Keratinocyte (primary cell): ENCODE measurements around the gene PIP4K2A. TPM values are rescaled to one million over a fixed set of nuclear protein-coding genes. Genes with fewer than 3 reads are reported as not detected.

Experiments used
- DNase-seq: peaks from one replicate; pipeline ENCODE4 v3.0.0-alpha.2; 2011; ENCODE audit warnings: low read depth, missing footprints, low spot score
- FAIRE-seq: peaks from 2 replicates; lab custom pipeline; 2011; peaks lifted over from hg19 to GRCh38; lab: Jason Lieb, UNC
- H2AFZ ChIP-seq: 2 replicates; pipeline ENCODE4 v1.6.0; 2012; ENCODE audit warnings: low read length, control low read depth, inconsistent platforms; ENCODE audit not compliant: control insufficient read depth
- H3K27ac ChIP-seq: 2 replicates; pipeline ENCODE4 v1.5.1; 2011; ENCODE audit warnings: low read length; ENCODE audit not compliant: control insufficient read depth, insufficient read depth
- H3K27me3 ChIP-seq: 3 replicates; pipeline ENCODE4 v1.6.0; 2011; ENCODE audit warnings: low read length; ENCODE audit not compliant: control insufficient read depth, insufficient read depth; ENCODE audit errors: extremely low read depth
- H3K36me3 ChIP-seq, 2 experiments: 2 replicates in 1 of 2; 3 replicates in 1 of 2; pipeline ENCODE4 v1.5.1; 2011; ENCODE audit warnings: low read length in 2 of 2, mild to moderate bottlenecking in 1 of 2; ENCODE audit not compliant: control insufficient read depth in 2 of 2, insufficient read depth in 2 of 2; ENCODE audit errors: extremely low read depth in 1 of 2
- H3K4me1 ChIP-seq: 3 replicates; pipeline ENCODE4 v1.5.1; 2011; ENCODE audit warnings: low read length; ENCODE audit not compliant: control insufficient read depth, insufficient read depth; ENCODE audit errors: extremely low read depth
- H3K4me2 ChIP-seq: 3 replicates; pipeline ENCODE4 v1.6.0; 2011; ENCODE audit warnings: low read depth, low read length; ENCODE audit not compliant: control insufficient read depth, insufficient read depth; ENCODE audit errors: extremely low read depth
- H3K4me3 ChIP-seq, 3 experiments: fragments of 200-600 bp in 1 of 3; sonication (generic) in 1 of 3; 2 replicates in 2 of 3; 3 replicates in 1 of 3; pipeline ENCODE4 v1.5.1; 2011 to 2016; ENCODE audit warnings: low read length in 3 of 3, mild to moderate bottlenecking in 3 of 3, control low read depth in 2 of 3, inconsistent platforms in 1 of 3, low read depth in 1 of 3, mixed read lengths in 1 of 3, mixed run types in 1 of 3, moderate library complexity in 1 of 3; ENCODE audit not compliant: control insufficient read depth in 2 of 3, insufficient read depth in 2 of 3; ENCODE audit errors: extremely low read depth in 1 of 3
- H3K79me2 ChIP-seq: 2 replicates; pipeline ENCODE4 v1.6.0; 2012; ENCODE audit warnings: low read length; ENCODE audit not compliant: control insufficient read depth, insufficient read depth
- H3K9ac ChIP-seq: 3 replicates; pipeline ENCODE4 v1.6.0; 2011; ENCODE audit warnings: low read length; ENCODE audit not compliant: control insufficient read depth, insufficient read depth; ENCODE audit errors: extremely low read depth
- H3K9me1 ChIP-seq: 3 replicates; pipeline ENCODE4 v1.6.0; 2011; ENCODE audit warnings: low read length; ENCODE audit not compliant: control insufficient read depth, insufficient read depth; ENCODE audit errors: extremely low read depth
- H3K9me3 ChIP-seq: 2 replicates; pipeline ENCODE4 v1.5.1; 2012; ENCODE audit warnings: low read depth, low read length; ENCODE audit not compliant: control insufficient read depth
- H4K20me1 ChIP-seq: 3 replicates; pipeline ENCODE4 v1.6.0; 2011; ENCODE audit warnings: low read length; ENCODE audit not compliant: control insufficient read depth, insufficient read depth; ENCODE audit errors: extremely low read depth
- CTCF ChIP-seq, 3 experiments: IDR thresholded peaks in 1 of 3; conservative IDR thresholded peaks in 1 of 3; optimal IDR thresholded peaks in 1 of 3; 2 replicates in 2 of 3; 3 replicates in 1 of 3; pipeline versions ENCODE3 to v1.5.1; 2011; ENCODE audit warnings: low read length in 3 of 3, mild to moderate bottlenecking in 3 of 3, moderate library complexity in 2 of 3, control low read depth in 1 of 3, inconsistent platforms in 1 of 3; ENCODE audit not compliant: insufficient read depth in 2 of 3; ENCODE audit errors: extremely low read depth in 1 of 3
- EZH2 ChIP-seq: IDR thresholded peaks from one replicate; pipeline ENCODE4 v1.6.1; 2012; ENCODE audit warnings: inconsistent platforms, mild to moderate bottlenecking, low read length, moderate library complexity
- dilution Hi-C: fragments of 300-500 bp; cut with MboI; formaldehyde crosslinking; loops from one replicate; pipeline ENCODE4 v1.7.0; 2020; ENCODE audit warnings: low sequenced_read_pairs; ENCODE audit not compliant: extremely low pct_ligation_motif_present
- polyA plus RNA-seq, 5 experiments: library from polyadenylated mRNA; depleted of rRNA in 3 of 5; stranded (reverse) in 3 of 5; stranded (forward) in 1 of 5; unstranded in 1 of 5; fragments of >200 nt; gene quantifications; 1 replicate in 1 of 5; 2 replicates in 3 of 5; 3 replicates in 1 of 5; pipeline versions ENCODE4 v1.2.1 to v1.2.3, GENCODE V29; 2011 to 2012; ENCODE audit warnings: missing spikeins in 2 of 5, low read depth in 1 of 5, low replicate concordance in 1 of 5

Gene PIP4K2A
- polyA plus RNA-seq, 1 donor (not counting 4 experiments of a cell fraction or from before 2014, with no cell fraction given), result 15.5 TPM

GRCh38 chr10:22570733-22571430 is 143.5 kb downstream of the PIP4K2A start:
- DNase-seq (no peak), FAIRE-seq (no peak)
- Histone ChIP-seq H3K27me3 (no peaks in the 10 kb centered on the region), H3K9me3 (no peaks in the 10 kb centered on the region), H3K4me1 (no peaks in the 10 kb centered on the region), H3K79me2 (no peaks in the 10 kb centered on the region), H3K9me1 (no peaks in the 10 kb centered on the region), H4K20me1 (no peaks in the 10 kb centered on the region), H3K9ac (no peak overlapping the region), H3K4me3 (no peak overlapping the region), H3K4me2 (no peak overlapping the region), H2AFZ (no peak overlapping the region), H3K36me3 (peaks cover 0 to 4% of the 10 kb centered on the region in 2 experiments), H3K27ac (no peak overlapping the region)
- TF ChIP-seq CTCF (optimal IDR thresholded peaks at IDR 0.05 in 1 of 3, IDR thresholded peaks at IDR 0.05 in 1 of 3, conservative IDR thresholded peaks at IDR 0.05 in 1 of 3; ENCODE audit: extremely low read depth in 1 of 3, insufficient read depth in 2 of 3, low read length in 3 of 3), result no peak
- TF ChIP-seq EZH2, result no peak
- dilution Hi-C loops, result no loop called here

GRCh38 chr10:22570234-22570633 is 144.1 kb downstream of the PIP4K2A start:
- H3K4me1 ChIP-seq, result no peaks in the 10 kb centered on the region
- no peaks in the 10 kb centered on the region for H3K79me2 ChIP-seq
- no peak overlapping the region for H3K4me2 ChIP-seq
- H3K9ac ChIP-seq, result no peak overlapping the region
- dilution Hi-C loops, result no loop called here
- no peaks in the 10 kb centered on the region for H4K20me1 ChIP-seq
- no peak overlapping the region for H3K27ac ChIP-seq
- no peak overlapping the region for H2AFZ ChIP-seq
- H3K9me3 ChIP-seq, result no peaks in the 10 kb centered on the region
- no peak for TF ChIP-seq EZH2
- no peak for TF ChIP-seq CTCF (optimal IDR thresholded peaks at IDR 0.05 in 1 of 3, IDR thresholded peaks at IDR 0.05 in 1 of 3, conservative IDR thresholded peaks at IDR 0.05 in 1 of 3; ENCODE audit: extremely low read depth in 1 of 3, insufficient read depth in 2 of 3, low read length in 3 of 3)
- H3K4me3 ChIP-seq, result no peak overlapping the region
- peaks cover 0 to 4% of the 10 kb centered on the region in 2 experiments for H3K36me3 ChIP-seq
- H3K9me1 ChIP-seq, result no peaks in the 10 kb centered on the region
- no peaks in the 10 kb centered on the region for H3K27me3 ChIP-seq
- no peak for FAIRE-seq
- no peak for DNase-seq
